NCI-H226 (cell line): ENCODE measurements around the gene PZP.

Source experiments
- DNase-seq: peaks from one replicate; pipeline ENCODE4 v3.0.0-alpha.2; 2015

The PZP gene

GRCh38 chr12:9099552-9100190 is 108.5 kb downstream of the PZP start:
- no peak for DNase-seq
